Keratinocyte (primary cell): ENCODE measurements around the gene TEX261. TPM values are rescaled to one million over a fixed set of nuclear protein-coding genes. Genes with fewer than 3 reads are reported as not detected.
"Not testable (repeated sequence)": the region's sequence is repeated elsewhere in the genome, so short reads cannot be mapped to it uniquely, and the experiment has no call there.

Experiments used
- DNase-seq: peaks from one replicate; pipeline ENCODE4 v3.0.0-alpha.2; 2011; ENCODE audit warnings: low read depth, missing footprints, low spot score
- FAIRE-seq: peaks from 2 replicates; lab custom pipeline; 2011; peaks lifted over from hg19 to GRCh38; lab: Jason Lieb, UNC
- H2AFZ ChIP-seq: 2 replicates; pipeline ENCODE4 v1.6.0; 2012; ENCODE audit warnings: low read length, control low read depth, inconsistent platforms; ENCODE audit not compliant: control insufficient read depth
- H3K27ac ChIP-seq: 2 replicates; pipeline ENCODE4 v1.5.1; 2011; ENCODE audit warnings: low read length; ENCODE audit not compliant: control insufficient read depth, insufficient read depth
- H3K27me3 ChIP-seq: 3 replicates; pipeline ENCODE4 v1.6.0; 2011; ENCODE audit warnings: low read length; ENCODE audit not compliant: control insufficient read depth, insufficient read depth; ENCODE audit errors: extremely low read depth
- H3K36me3 ChIP-seq, 2 experiments: 2 replicates in 1 of 2; 3 replicates in 1 of 2; pipeline ENCODE4 v1.5.1; 2011; ENCODE audit warnings: low read length in 2 of 2, mild to moderate bottlenecking in 1 of 2; ENCODE audit not compliant: control insufficient read depth in 2 of 2, insufficient read depth in 2 of 2; ENCODE audit errors: extremely low read depth in 1 of 2
- H3K4me1 ChIP-seq: 3 replicates; pipeline ENCODE4 v1.5.1; 2011; ENCODE audit warnings: low read length; ENCODE audit not compliant: control insufficient read depth, insufficient read depth; ENCODE audit errors: extremely low read depth
- H3K4me2 ChIP-seq: 3 replicates; pipeline ENCODE4 v1.6.0; 2011; ENCODE audit warnings: low read depth, low read length; ENCODE audit not compliant: control insufficient read depth, insufficient read depth; ENCODE audit errors: extremely low read depth
- H3K4me3 ChIP-seq, 3 experiments: fragments of 200-600 bp in 1 of 3; sonication (generic) in 1 of 3; 2 replicates in 2 of 3; 3 replicates in 1 of 3; pipeline ENCODE4 v1.5.1; 2011 to 2016; ENCODE audit warnings: low read length in 3 of 3, mild to moderate bottlenecking in 3 of 3, control low read depth in 2 of 3, inconsistent platforms in 1 of 3, low read depth in 1 of 3, mixed read lengths in 1 of 3, mixed run types in 1 of 3, moderate library complexity in 1 of 3; ENCODE audit not compliant: control insufficient read depth in 2 of 3, insufficient read depth in 2 of 3; ENCODE audit errors: extremely low read depth in 1 of 3
- H3K79me2 ChIP-seq: 2 replicates; pipeline ENCODE4 v1.6.0; 2012; ENCODE audit warnings: low read length; ENCODE audit not compliant: control insufficient read depth, insufficient read depth
- H3K9ac ChIP-seq: 3 replicates; pipeline ENCODE4 v1.6.0; 2011; ENCODE audit warnings: low read length; ENCODE audit not compliant: control insufficient read depth, insufficient read depth; ENCODE audit errors: extremely low read depth
- H3K9me1 ChIP-seq: 3 replicates; pipeline ENCODE4 v1.6.0; 2011; ENCODE audit warnings: low read length; ENCODE audit not compliant: control insufficient read depth, insufficient read depth; ENCODE audit errors: extremely low read depth
- H3K9me3 ChIP-seq: 2 replicates; pipeline ENCODE4 v1.5.1; 2012; ENCODE audit warnings: low read depth, low read length; ENCODE audit not compliant: control insufficient read depth
- H4K20me1 ChIP-seq: 3 replicates; pipeline ENCODE4 v1.6.0; 2011; ENCODE audit warnings: low read length; ENCODE audit not compliant: control insufficient read depth, insufficient read depth; ENCODE audit errors: extremely low read depth
- EZH2 ChIP-seq: IDR thresholded peaks from one replicate; pipeline ENCODE4 v1.6.1; 2012; ENCODE audit warnings: inconsistent platforms, mild to moderate bottlenecking, low read length, moderate library complexity
- dilution Hi-C: fragments of 300-500 bp; cut with MboI; formaldehyde crosslinking; loops from one replicate; pipeline ENCODE4 v1.7.0; 2020; ENCODE audit warnings: low sequenced_read_pairs; ENCODE audit not compliant: extremely low pct_ligation_motif_present
- polyA plus RNA-seq, 5 experiments: library from polyadenylated mRNA; depleted of rRNA in 3 of 5; stranded (reverse) in 3 of 5; stranded (forward) in 1 of 5; unstranded in 1 of 5; fragments of >200 nt; gene quantifications; 1 replicate in 1 of 5; 2 replicates in 3 of 5; 3 replicates in 1 of 5; pipeline versions ENCODE4 v1.2.1 to v1.2.3, GENCODE V29; 2011 to 2012; ENCODE audit warnings: missing spikeins in 2 of 5, low read depth in 1 of 5, low replicate concordance in 1 of 5
- TF ChIP-seq, protein P1 (sequence below), 3 experiments: IDR thresholded peaks in 1 of 3; conservative IDR thresholded peaks in 1 of 3; optimal IDR thresholded peaks in 1 of 3; 2 replicates in 2 of 3; 3 replicates in 1 of 3; pipeline versions ENCODE3 to v1.5.1; 2011; ENCODE audit warnings: low read length in 3 of 3, mild to moderate bottlenecking in 3 of 3, moderate library complexity in 2 of 3, control low read depth in 1 of 3, inconsistent platforms in 1 of 3; ENCODE audit not compliant: insufficient read depth in 2 of 3; ENCODE audit errors: extremely low read depth in 1 of 3

The TEX261 gene
- polyA plus RNA-seq, 1 donor (not counting 4 experiments of a cell fraction or from before 2014, with no cell fraction given): 78.8 TPM

DNA sequence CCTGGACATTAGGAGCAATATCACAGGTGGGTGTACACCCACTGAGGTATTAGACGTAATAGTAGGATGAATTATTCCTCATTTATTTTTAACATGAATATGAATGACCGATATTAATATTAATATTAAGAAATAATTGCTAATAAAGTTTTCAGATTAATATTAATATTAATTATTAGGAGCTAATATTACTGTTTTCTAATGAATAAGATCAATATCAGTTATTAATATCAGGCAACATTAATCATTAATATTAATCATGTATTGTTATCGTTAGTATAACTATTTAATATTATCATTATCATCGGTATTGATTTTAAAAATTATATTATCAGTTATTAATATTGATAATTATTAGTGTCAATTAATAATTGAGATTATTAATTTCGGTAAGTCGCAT lies 25.3 kb upstream of the TEX261 start:
- H3K4me1 ChIP-seq, H3K27me3 ChIP-seq, H3K36me3 ChIP-seq, H2AFZ ChIP-seq, H4K20me1 ChIP-seq, dilution Hi-C loops, FAIRE-seq, H3K79me2 ChIP-seq, H3K4me3 ChIP-seq, H3K9ac ChIP-seq, H3K4me2 ChIP-seq, H3K9me1 ChIP-seq, H3K9me3 ChIP-seq, DNase-seq, H3K27ac ChIP-seq: not testable (repeated sequence)

DNA sequence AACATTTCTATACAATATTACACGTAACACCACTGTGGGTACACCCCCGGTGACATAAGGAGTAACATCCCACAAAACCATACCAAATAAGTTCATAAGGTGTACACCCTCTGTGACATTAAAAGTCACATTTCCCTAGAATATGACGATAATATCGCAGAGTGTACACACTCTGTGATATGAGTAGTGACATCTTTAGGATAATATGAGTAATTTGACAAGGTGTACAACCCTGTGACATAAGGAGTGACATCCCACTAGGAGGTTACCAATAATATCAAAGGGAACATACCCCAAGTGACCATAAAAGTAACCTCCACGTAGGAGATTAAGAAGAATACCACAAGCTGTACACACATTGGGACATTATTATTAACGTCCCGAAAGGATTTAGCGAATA lies 24.0 kb upstream of the TEX261 start:
- H3K9me3 ChIP-seq: no peaks in the 10 kb centered on the region
- no peak overlapping the region for H3K4me2 ChIP-seq
- dilution Hi-C loops: no loop called here
- no peak overlapping the region for H2AFZ ChIP-seq
- no peak overlapping the region for H3K4me3 ChIP-seq
- peaks cover 4% of the 10 kb centered on the region for H3K4me1 ChIP-seq
- H3K9ac ChIP-seq: no peak overlapping the region
- no peak for FAIRE-seq
- TF ChIP-seq, protein P1, sequence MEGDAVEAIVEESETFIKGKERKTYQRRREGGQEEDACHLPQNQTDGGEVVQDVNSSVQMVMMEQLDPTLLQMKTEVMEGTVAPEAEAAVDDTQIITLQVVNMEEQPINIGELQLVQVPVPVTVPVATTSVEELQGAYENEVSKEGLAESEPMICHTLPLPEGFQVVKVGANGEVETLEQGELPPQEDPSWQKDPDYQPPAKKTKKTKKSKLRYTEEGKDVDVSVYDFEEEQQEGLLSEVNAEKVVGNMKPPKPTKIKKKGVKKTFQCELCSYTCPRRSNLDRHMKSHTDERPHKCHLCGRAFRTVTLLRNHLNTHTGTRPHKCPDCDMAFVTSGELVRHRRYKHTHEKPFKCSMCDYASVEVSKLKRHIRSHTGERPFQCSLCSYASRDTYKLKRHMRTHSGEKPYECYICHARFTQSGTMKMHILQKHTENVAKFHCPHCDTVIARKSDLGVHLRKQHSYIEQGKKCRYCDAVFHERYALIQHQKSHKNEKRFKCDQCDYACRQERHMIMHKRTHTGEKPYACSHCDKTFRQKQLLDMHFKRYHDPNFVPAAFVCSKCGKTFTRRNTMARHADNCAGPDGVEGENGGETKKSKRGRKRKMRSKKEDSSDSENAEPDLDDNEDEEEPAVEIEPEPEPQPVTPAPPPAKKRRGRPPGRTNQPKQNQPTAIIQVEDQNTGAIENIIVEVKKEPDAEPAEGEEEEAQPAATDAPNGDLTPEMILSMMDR (optimal IDR thresholded peaks at IDR 0.05 in 1 of 3, IDR thresholded peaks at IDR 0.05 in 1 of 3, conservative IDR thresholded peaks at IDR 0.05 in 1 of 3; ENCODE audit: extremely low read depth in 1 of 3, insufficient read depth in 2 of 3, low read length in 3 of 3): no peak
- TF ChIP-seq EZH2: no peak
- H3K36me3 ChIP-seq: no peaks in the 10 kb centered on the region
- H3K27me3 ChIP-seq: no peaks in the 10 kb centered on the region
- no peak for DNase-seq
- no peaks in the 10 kb centered on the region for H3K9me1 ChIP-seq
- H4K20me1 ChIP-seq: no peaks in the 10 kb centered on the region
- no peak overlapping the region for H3K27ac ChIP-seq
- no peaks in the 10 kb centered on the region for H3K79me2 ChIP-seq

DNA sequence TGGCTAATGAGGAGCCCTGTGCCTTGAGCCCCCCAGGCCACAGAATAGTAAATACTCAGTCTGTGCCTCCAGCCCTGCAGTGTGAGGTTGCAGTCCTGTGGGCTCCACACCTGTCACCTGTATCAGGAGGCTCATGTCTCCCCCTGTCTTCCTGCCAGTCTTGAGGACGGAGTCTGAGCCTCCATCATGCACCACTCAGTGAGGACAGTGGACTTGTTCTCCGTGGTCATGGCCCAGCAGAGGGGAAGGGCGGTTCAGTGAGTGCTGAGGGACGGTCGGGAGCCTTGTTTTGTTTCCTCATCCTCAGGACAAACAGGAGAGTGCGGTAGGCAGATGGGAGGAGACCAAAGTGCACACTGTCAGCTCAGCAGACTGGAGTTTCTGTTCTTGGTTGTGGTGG lies 17.1 kb upstream of the TEX261 start:
- H3K4me1 ChIP-seq, DNase-seq, H4K20me1 ChIP-seq, H3K79me2 ChIP-seq, H3K27ac ChIP-seq, H3K4me3 ChIP-seq, FAIRE-seq, H3K36me3 ChIP-seq, H3K9ac ChIP-seq, H3K9me3 ChIP-seq, H3K27me3 ChIP-seq, H3K9me1 ChIP-seq, dilution Hi-C loops, H3K4me2 ChIP-seq: not testable (repeated sequence)
- peak overlapping the region; percentile 51 for H2AFZ ChIP-seq
